CD4-positive, alpha-beta T cell treated with Interleukin-21 for 1 hour (primary cell): ENCODE results near the gene MAGI2.

Source experiments
- DNase-seq: peaks from one replicate; pipeline ENCODE4 v3.0.0-alpha.2; 2020

The MAGI2 gene

GRCh38 chr7:78111386-78111785, 1342.1 kb downstream of the MAGI2 start:
- no peak for DNase-seq

- no peak for DNase-seq
Observed at GRCh38 chr7:78103475-78103874, 1350.0 kb downstream of the MAGI2 start.

GRCh38 chr7:78101076-78101475, 1352.4 kb downstream of the MAGI2 start:
- no peak for DNase-seq

- no peak for DNase-seq
Observed at GRCh38 chr7:78099715-78100394, 1353.6 kb downstream of the MAGI2 start.

GRCh38 chr7:78095549-78095948, 1357.9 kb downstream of the MAGI2 start:
- DNase-seq, result no peak

- no peak for DNase-seq
Observed at GRCh38 chr7:78092331-78092730, 1361.1 kb downstream of the MAGI2 start.

- no peak for DNase-seq
Observed at GRCh38 chr7:78090616-78091015, 1362.9 kb downstream of the MAGI2 start.

- DNase-seq, result no peak
Observed at GRCh38 chr7:78083476-78084120, 1369.9 kb downstream of the MAGI2 start.

GRCh38 chr7:78082556-78082955, 1370.9 kb downstream of the MAGI2 start:
- no peak for DNase-seq

- DNase-seq, result no peak
Observed at GRCh38 chr7:78081888-78082287, 1371.6 kb downstream of the MAGI2 start.

- no peak for DNase-seq
Observed at GRCh38 chr7:78081344-78081743, 1372.1 kb downstream of the MAGI2 start.

- DNase-seq, result no peak
Observed at GRCh38 chr7:78080811-78081210, 1372.7 kb downstream of the MAGI2 start.

GRCh38 chr7:78080241-78080640, 1373.2 kb downstream of the MAGI2 start:
- no peak for DNase-seq

GRCh38 chr7:78074713-78075112, 1378.8 kb downstream of the MAGI2 start:
- DNase-seq, result no peak

- no peak for DNase-seq
Observed at GRCh38 chr7:78073609-78074382, 1379.7 kb downstream of the MAGI2 start.

- DNase-seq, result no peak
Observed at GRCh38 chr7:78072201-78072590, 1381.3 kb downstream of the MAGI2 start.

- no peak for DNase-seq
Observed at GRCh38 chr7:78071491-78072200, 1381.8 kb downstream of the MAGI2 start.

GRCh38 chr7:78066599-78066998, 1386.9 kb downstream of the MAGI2 start:
- DNase-seq, result no peak

GRCh38 chr7:78063758-78064157, 1389.7 kb downstream of the MAGI2 start:
- DNase-seq, result no peak

- DNase-seq, result no peak
Observed at GRCh38 chr7:78062214-78062613, 1391.3 kb downstream of the MAGI2 start.

- DNase-seq, result no peak
Observed at GRCh38 chr7:78057571-78057970, 1395.9 kb downstream of the MAGI2 start.

- DNase-seq, result no peak
Observed at GRCh38 chr7:78055599-78055998, 1397.9 kb downstream of the MAGI2 start.

GRCh38 chr7:78055001-78055573, 1398.4 kb downstream of the MAGI2 start:
- no peak for DNase-seq
